SK-N-MC (cell line): Measurements from ENCODE around the gene DPYD.

ENCODE experiments used
- EZH2 ChIP-seq: fragments of 200-600 bp; sonication (generic); IDR thresholded peaks from one replicate; pipeline ENCODE4 v1.6.1; 2017; ENCODE audit warnings: antibody characterized with exemption
- POLR2AphosphoS5 ChIP-seq: IDR thresholded peaks from 2 replicates; pipeline ENCODE4 v1.6.1; 2012; ENCODE audit warnings: mild to moderate bottlenecking, low read depth, low read length, borderline replicate concordance

DNA sequence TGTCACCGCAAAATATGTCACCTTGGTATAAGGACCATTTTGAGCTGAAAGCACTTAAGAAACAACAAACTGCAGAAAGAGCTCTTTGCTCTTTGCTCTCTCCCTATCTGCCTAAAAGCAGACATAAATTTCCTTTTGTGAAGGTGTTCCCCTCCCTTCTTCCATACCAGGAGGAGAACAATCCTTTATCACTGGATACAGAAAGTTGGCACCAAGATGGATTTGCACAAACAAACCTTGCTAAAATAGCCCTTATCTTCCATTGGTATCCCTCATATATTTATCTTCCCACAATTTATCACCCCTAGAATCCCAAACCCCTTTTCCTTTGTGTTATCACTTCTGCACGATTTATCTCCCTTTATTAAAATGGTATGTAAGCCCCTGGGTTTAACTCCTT, 51.4 kb downstream of the DPYD start:
- TF ChIP-seq POLR2AphosphoS5 = no peak
- TF ChIP-seq EZH2 = no peak
